HEK293 (cell line): ENCODE results near the gene FDXR.
"Not testable (repeated sequence)": the region's sequence is repeated elsewhere in the genome, so short reads cannot be mapped to it uniquely, and the experiment has no call there.

Experiments used
- CTCF ChIP-seq: fragments of 450-650 bp; formaldehyde crosslinking; IDR thresholded peaks from 2 replicates; pipeline ENCODE4 v1.5.1; 2016; ENCODE audit warnings: missing biosample characterization, missing genetic modification characterization
- FEZF1 ChIP-seq: fragments of 450-650 bp; formaldehyde crosslinking; IDR thresholded peaks from 2 replicates; pipeline ENCODE4 v1.5.1; 2016; ENCODE audit warnings: missing biosample characterization, missing genetic modification characterization
- HOXC10 ChIP-seq: sonication (generic); formaldehyde crosslinking; IDR thresholded peaks from 2 replicates; pipeline ENCODE4 v1.8.1; 2023; ENCODE audit warnings: mild to moderate bottlenecking, missing genetic modification reagents
- MEIS1 ChIP-seq: sonication (generic); formaldehyde crosslinking; IDR thresholded peaks from 2 replicates; pipeline ENCODE4 v1.8.1; 2022; ENCODE audit warnings: missing genetic modification reagents, mild to moderate bottlenecking, borderline replicate concordance
- PRDM10 ChIP-seq: fragments of 450-650 bp; formaldehyde crosslinking; IDR thresholded peaks from 2 replicates; pipeline ENCODE4 v1.5.1; 2016; ENCODE audit warnings: missing biosample characterization, missing genetic modification characterization
- TCF7L2 ChIP-seq: IDR thresholded peaks from 2 replicates; pipeline ENCODE4 v1.6.1; 2011; ENCODE audit warnings: low read depth, mild to moderate bottlenecking, inconsistent platforms, low read length, moderate library complexity, borderline replicate concordance
- YY1 ChIP-seq: fragments of 450-650 bp; formaldehyde crosslinking; IDR thresholded peaks from 2 replicates; pipeline ENCODE4 v1.5.1; 2018; ENCODE audit warnings: missing biosample characterization, missing genetic modification characterization
- ZBTB21 ChIP-seq: fragments of 450-650 bp; formaldehyde crosslinking; IDR thresholded peaks from 2 replicates; pipeline ENCODE4 v1.5.1; 2017; ENCODE audit warnings: missing biosample characterization, missing genetic modification characterization
- ZNF133 ChIP-seq: fragments of 450-650 bp; formaldehyde crosslinking; IDR thresholded peaks from 2 replicates; pipeline ENCODE4 v1.5.1; 2016; ENCODE audit warnings: missing biosample characterization, missing genetic modification characterization
- ZNF274 ChIP-seq, 2 experiments: fragments of 200-500 bp in 1 of 2; fragments of 450-650 bp in 1 of 2; sonication (Bioruptor generic) in 1 of 2; formaldehyde crosslinking in 1 of 2; IDR thresholded peaks; 2 replicates each; pipeline versions ENCODE4 v1.5.1 to v1.6.1; 2014 to 2016; ENCODE audit warnings: borderline replicate concordance in 1 of 2, inconsistent platforms in 1 of 2, low read length in 1 of 2, missing biosample characterization in 1 of 2, missing genetic modification characterization in 1 of 2
- ZNF292 ChIP-seq: fragments of 450-650 bp; formaldehyde crosslinking; IDR thresholded peaks from 2 replicates; pipeline ENCODE4 v1.5.1; 2016; ENCODE audit warnings: low read depth, missing biosample characterization, missing genetic modification characterization, borderline replicate concordance
- ZNF350 ChIP-seq: fragments of 450-650 bp; formaldehyde crosslinking; IDR thresholded peaks from 2 replicates; pipeline ENCODE4 v1.5.0; 2017; ENCODE audit warnings: missing biosample characterization, mild to moderate bottlenecking, missing genetic modification characterization
- ZNF626 ChIP-seq: fragments of 450-650 bp; sonication (Bioruptor Pico); formaldehyde crosslinking; IDR thresholded peaks from 2 replicates; pipeline ENCODE4 v1.5.1; 2018; ENCODE audit warnings: missing biosample characterization, missing genetic modification characterization, inconsistent platforms

GRCh38 chr17:74906214-74906793, 33.5 kb upstream of the FDXR start:
- not testable (repeated sequence) for TF ChIP-seq YY1 (tag by site-specific recombination); ZNF133 (tag by site-specific recombination); ZNF274 (IDR thresholded peaks at IDR 0.05; ENCODE audit: low read length); ZNF274 (tag by site-specific recombination; IDR thresholded peaks at IDR 0.05; ENCODE audit: borderline replicate concordance); ZNF626 (tag by site-specific recombination); HOXC10 (CRISPR knock-in tag); ZBTB21; ZNF350 (tag by site-specific recombination); TCF7L2; MEIS1 (CRISPR knock-in tag); CTCF (tag by site-specific recombination); ZNF292 (tag by site-specific recombination); PRDM10 (tag by site-specific recombination); FEZF1 (tag by site-specific recombination)
